K562 (cell line): ENCODE results near the gene OSM. TPM values are rescaled to one million over a fixed set of nuclear protein-coding genes. Genes with fewer than 3 reads are reported as not detected.

Source experiments
- ATAC-seq: fragments of 200-7000 bp; cut with Tn5 transposase; 3 replicates; pipeline ENCODE4 v1.9.1; 2020; ENCODE audit warnings: moderate library complexity
- BruUV-seq: library from RNA; stranded (reverse); fragments of 400-500 nt; replicated peaks from 2 replicates; lab custom pipeline; 2021; lab: Mats Ljungman, UMichigan
- CTCF ChIA-PET: fragments of 300-600 bp; formaldehyde crosslinking; extraction: SDS; loops from one replicate; lab custom pipeline; 2021; ENCODE audit warnings: low intra/inter-chr PET ratio; lab: Yijun Ruan, JAX
- POLR2A ChIA-PET: fragments of 300-600, 350-650 bp; sonication (Branson Sonifier 250); formaldehyde crosslinking; extraction: SDS; loops from one replicate; lab custom pipeline; 2021; ENCODE audit warnings: antibody characterized with exemption, inconsistent platforms; lab: Yijun Ruan, JAX
- DNase-seq, 4 experiments: peaks; one replicate each; pipeline versions ENCODE4 v3.0.0 to v3.0.0-alpha.2; 2011 to 2018; ENCODE audit warnings: low spot score in 3 of 4, mixed read lengths in 3 of 4; ENCODE audit errors: extremely low read depth in 1 of 4
- FAIRE-seq: peaks from 2 replicates; lab custom pipeline; 2011; peaks lifted over from hg19 to GRCh38; lab: Jason Lieb, UNC
- H2AFZ ChIP-seq: 2 replicates; pipeline ENCODE4 v1.6.0; 2011; ENCODE audit warnings: low read depth, low read length, control low read depth, inconsistent platforms
- H3K27ac ChIP-seq: fragments of 200-600 bp; 3 replicates; pipeline ENCODE4 v1.8.0; 2011; ENCODE audit warnings: low read depth, mild to moderate bottlenecking, control low read depth, inconsistent platforms, low read length, moderate library complexity, mixed read lengths; ENCODE audit errors: extremely low read depth
- H3K27me3 ChIP-seq, 2 experiments: fragments of 300-600 bp in 1 of 2; 2 replicates in 1 of 2; 3 replicates in 1 of 2; pipeline versions ENCODE4 v1.6.0 to v1.8.0; 2011; ENCODE audit warnings: inconsistent platforms in 2 of 2, low read length in 2 of 2, mild to moderate bottlenecking in 1 of 2, mixed read lengths in 1 of 2, moderate library complexity in 1 of 2; ENCODE audit not compliant: control insufficient read depth in 2 of 2, insufficient read depth in 2 of 2
- H3K36me3 ChIP-seq: fragments of 300-600 bp; 3 replicates; pipeline ENCODE4 v1.8.0; 2011; ENCODE audit warnings: mild to moderate bottlenecking, low read length, inconsistent platforms; ENCODE audit not compliant: control insufficient read depth, insufficient read depth
- H3K4me1 ChIP-seq, 2 experiments: fragments of 200-600 bp in 1 of 2; replicated peaks in 1 of 2; 2 replicates in 1 of 2; 3 replicates in 1 of 2; pipeline versions ENCODE4 v1.5.1 to v1.8.0; 2011; ENCODE audit warnings: inconsistent platforms in 2 of 2, low read length in 2 of 2, mild to moderate bottlenecking in 1 of 2, mixed read lengths in 1 of 2, moderate library complexity in 1 of 2; ENCODE audit not compliant: control insufficient read depth in 2 of 2, insufficient read depth in 2 of 2
- H3K4me2 ChIP-seq: 2 replicates; pipeline ENCODE4 v1.6.1; 2011; ENCODE audit warnings: low read length, control low read depth, inconsistent platforms, mixed read lengths; ENCODE audit not compliant: insufficient read depth
- H3K4me3 ChIP-seq: fragments of 200-600 bp; sonication (generic), shearing (Covaris generic); 2 replicates; pipeline ENCODE4 v1.5.1; 2016; ENCODE audit warnings: control low read depth, inconsistent platforms
- H3K79me2 ChIP-seq: fragments of 200-600 bp; 3 replicates; pipeline ENCODE4 v1.8.0; 2011; ENCODE audit warnings: low read length, inconsistent platforms; ENCODE audit not compliant: control insufficient read depth, insufficient read depth
- H3K9ac ChIP-seq, 2 experiments: 2 replicates each; pipeline versions ENCODE4 v1.6.0 to v1.6.1; 2011; ENCODE audit warnings: low read depth in 2 of 2, low read length in 2 of 2, control low read depth in 1 of 2, inconsistent platforms in 1 of 2, mild to moderate bottlenecking in 1 of 2, mixed read lengths in 1 of 2; ENCODE audit not compliant: insufficient read depth in 1 of 2
- H3K9me1 ChIP-seq: one replicate; pipeline ENCODE4 v1.6.0; 2011; ENCODE audit warnings: inconsistent platforms, mild to moderate bottlenecking, low read length, moderate library complexity; ENCODE audit not compliant: control insufficient read depth, insufficient read depth
- H3K9me3 ChIP-seq: replicated peaks from 2 replicates; pipeline ENCODE4 v1.5.1; 2011; ENCODE audit warnings: low read depth, low read length, inconsistent platforms; ENCODE audit not compliant: control insufficient read depth, insufficient read depth
- H4K20me1 ChIP-seq: replicated peaks from 2 replicates; pipeline ENCODE4 v1.6.1; 2011; ENCODE audit warnings: low read length, inconsistent platforms, mixed read lengths; ENCODE audit not compliant: control insufficient read depth, insufficient read depth
- E2F4 ChIP-seq: sonication (generic); formaldehyde crosslinking; IDR thresholded peaks from 2 replicates; pipeline ENCODE4 v1.8.0; 2022; ENCODE audit warnings: mild to moderate bottlenecking, low read depth, missing genetic modification reagents
- FOXJ2 ChIP-seq: fragments of 200-800 bp; sonication (Bioruptor generic); IDR thresholded peaks from 2 replicates; pipeline ENCODE4 v1.6.1; 2016; ENCODE audit warnings: missing genetic modification characterization, missing compliant biosample characterization
- KHSRP ChIP-seq: fragments of 450-650 bp; IDR thresholded peaks from 2 replicates; pipeline ENCODE4 v1.6.1; 2017
- KLF13 ChIP-seq: fragments of 450-650 bp; IDR thresholded peaks from 2 replicates; pipeline ENCODE4 v1.6.1; 2016; ENCODE audit warnings: missing genetic modification characterization, low read depth, mild to moderate bottlenecking, missing compliant biosample characterization, moderate library complexity, borderline replicate concordance
- MCM5 ChIP-seq: fragments of 450-650 bp; IDR thresholded peaks from 2 replicates; pipeline ENCODE4 v1.6.1; 2016; ENCODE audit warnings: low read depth
- NFE2L1 ChIP-seq: fragments of 450-650 bp; IDR thresholded peaks from 2 replicates; pipeline ENCODE4 v1.6.1; 2016; ENCODE audit warnings: missing genetic modification characterization, low read depth, mild to moderate bottlenecking, missing compliant biosample characterization, moderate library complexity, borderline replicate concordance
- ZBTB40 ChIP-seq, 2 experiments: fragments of 450-650 bp in 1 of 2; sonication (generic) in 1 of 2; formaldehyde crosslinking in 1 of 2; IDR thresholded peaks; 2 replicates each; pipeline versions ENCODE4 v1.7.1 to v1.9.0; 2016 to 2022; ENCODE audit warnings: inconsistent platforms in 1 of 2, mild to moderate bottlenecking in 1 of 2, missing genetic modification reagents in 1 of 2
- ZNF239 ChIP-seq: fragments of 250-450 bp; sonication (Bioruptor Pico); IDR thresholded peaks from 2 replicates; pipeline ENCODE4 v1.4.0; 2020; ENCODE audit warnings: mild to moderate bottlenecking
- whole genome bisulfite sequencing: fragments of 100-300 bp; shearing (Covaris generic); methylation state at CpG from one replicate; pipeline ENCODE4 v1.1.6; 2016; ENCODE audit warnings: low coverage, mixed read lengths; ENCODE audit not compliant: insufficient coverage; ENCODE audit errors: missing lambda C conversion rate; 5-methylcytosine and 5-hydroxymethylcytosine counted together
- in situ Hi-C: fragments of 300-500 bp; cut with MboI; formaldehyde crosslinking; loops from 4 replicates; pipeline ENCODE4 v1.15.0; 2018; ENCODE audit warnings: inconsistent platforms, mixed read lengths
- intact Hi-C: fragments of 100-400 bp; cut with micrococcal nuclease; formaldehyde crosslinking; loops from 2 replicates; pipeline ENCODE4 v1.14.2; 2022
- polyA plus RNA-seq, 8 experiments: library from polyadenylated mRNA; depleted of rRNA in 4 of 8; stranded (reverse) in 5 of 8; unstranded in 3 of 8; fragments of >200 nt; fragmentation: Nextera tagmentation in 2 of 8; fragmentation: Illumina TruSeq in 1 of 8; extraction: Ambion mirVana in 2 of 8; extraction: Trizol in 1 of 8; gene quantifications; 2 replicates each; pipeline versions ENCODE4 v1.2.1 to v1.2.3, GENCODE V29; 2011 to 2014; ENCODE audit warnings: inconsistent platforms in 1 of 8, missing spikeins in 1 of 8
- total RNA-seq, 7 experiments: library from RNA; depleted of rRNA in 6 of 7; stranded (reverse); fragments of >200 nt in 6 of 7; fragmentation: Illumina TruSeq in 2 of 7; extraction: Trizol in 2 of 7; gene quantifications; 2 replicates each; pipeline versions ENCODE4 v1.2.1 to v1.2.3, GENCODE V29; 2011 to 2021; ENCODE audit warnings: low replicate concordance in 1 of 7

The OSM gene
- total and polyA plus RNA-seq, 9 of the 15 experiments (the other 6 are each of a cell fraction or from before 2014, with no cell fraction given) = 0.22 TPM; not detected in 8

- ChIA-PET POLR2A (interaction anchor here (0.6 to 0.8 kb wide), 2 partner anchors 21 to 47 kb away, joined by 3 read pairs; no protein-coding TSS in a partner anchor), CTCF (no interaction called here)
- H2AFZ ChIP-seq = no peak overlapping the region
- H3K9me3 ChIP-seq = no peaks in the 10 kb centered on the region
- ATAC-seq (no peak), FAIRE-seq (no peak), DNase-seq (no peak)
- H3K9me1 ChIP-seq = no peaks in the 10 kb centered on the region
- H3K4me2 ChIP-seq = no peak overlapping the region
- 50% methylated on average over 4 of the region's 5 CpGs for WGBS
- in situ Hi-C loops = no loop called here
- H3K36me3 ChIP-seq = no peaks in the 10 kb centered on the region
- H3K4me3 ChIP-seq = no peak overlapping the region
- intact Hi-C loops = no loop called here
- TF ChIP-seq KLF13 (tag) (no peak), E2F4 (CRISPR knock-in tag) (no peak), ZBTB40 (IDR thresholded peaks at IDR 0.05) (no peak), ZBTB40 (CRISPR knock-in tag; IDR thresholded peaks at IDR 0.05) (no peak), NFE2L1 (tag) (no peak), ZNF239 (no peak), FOXJ2 (tag) (no peak), MCM5 (no peak), KHSRP (no peak)
- H3K4me1 ChIP-seq = peaks cover 3 to 12% of the 10 kb centered on the region in 2 experiments; a peak in 3 of 5 replicates
- BruUV-seq = no TSS peak
- no peaks in the 10 kb centered on the region for H4K20me1 ChIP-seq
- H3K9ac ChIP-seq = no peak overlapping the region
- H3K27ac ChIP-seq = no peak overlapping the region
- peaks cover 0 to 29% of the 10 kb centered on the region in 2 experiments; a peak in 2 of 5 replicates for H3K27me3 ChIP-seq
- H3K79me2 ChIP-seq = no peaks in the 10 kb centered on the region
Measured at GRCh38 chr22:30236875-30237274, 29.8 kb downstream of the OSM start.
